MM.1S (cell line): ENCODE data around the gene CHCHD6.

Source experiments
- DNase-seq: peaks from one replicate; pipeline ENCODE4 v3.0.0-alpha.2; 2015
- H2AFZ ChIP-seq: fragments of 300-600 bp; sonication (generic); 2 replicates; pipeline ENCODE4 v1.6.0; 2016; ENCODE audit warnings: antibody characterized with exemption, low read length
- H3F3A ChIP-seq: fragments of 300-600 bp; sonication (generic); 2 replicates; pipeline ENCODE4 v1.6.1; 2016; ENCODE audit warnings: mild to moderate bottlenecking, antibody characterized with exemption, low read length, moderate library complexity, mixed read lengths; ENCODE audit not compliant: insufficient read depth
- H3K27ac ChIP-seq: fragments of 300-600 bp; sonication (generic); 2 replicates; pipeline ENCODE4 v1.5.1; 2016; ENCODE audit warnings: mild to moderate bottlenecking, low read length
- H3K27me3 ChIP-seq: fragments of 300-600 bp; sonication (generic); replicated peaks from 2 replicates; pipeline ENCODE4 v1.6.0; 2016; ENCODE audit warnings: low read length; ENCODE audit not compliant: insufficient read depth
- H3K36me3 ChIP-seq: fragments of 300-600 bp; sonication (generic); replicated peaks from 2 replicates; pipeline ENCODE4 v1.6.1; 2016; ENCODE audit warnings: mild to moderate bottlenecking, low read length, mixed read lengths; ENCODE audit not compliant: insufficient read depth
- H3K4me1 ChIP-seq: fragments of 300-600 bp; sonication (generic); 2 replicates; pipeline ENCODE4 v1.6.1; 2016; ENCODE audit warnings: low read length, mixed read lengths
- H3K4me2 ChIP-seq: fragments of 300-600 bp; sonication (generic); 2 replicates; pipeline ENCODE4 v1.6.0; 2016; ENCODE audit warnings: low read depth, low read length
- H3K4me3 ChIP-seq: fragments of 300-600 bp; sonication (generic); 2 replicates; pipeline ENCODE4 v1.5.1; 2016; ENCODE audit warnings: low read length, mixed read lengths
- H3K79me2 ChIP-seq: fragments of 300-600 bp; sonication (generic); 2 replicates; pipeline ENCODE4 v1.6.1; 2016; ENCODE audit warnings: mixed run types, low read length, mixed read lengths
- H3K9ac ChIP-seq: fragments of 300-600 bp; sonication (generic); 2 replicates; pipeline ENCODE4 v1.6.1; 2016; ENCODE audit warnings: low read length, mixed read lengths
- H3K9me2 ChIP-seq: fragments of 300-600 bp; sonication (generic); replicated peaks from 2 replicates; pipeline ENCODE4 v1.6.1; 2016; ENCODE audit warnings: mild to moderate bottlenecking, low read length, mixed read lengths; ENCODE audit not compliant: insufficient read depth
- H3K9me3 ChIP-seq: fragments of 300-600 bp; sonication (generic); replicated peaks from 2 replicates; pipeline ENCODE4 v1.6.1; 2016; ENCODE audit warnings: mild to moderate bottlenecking, low read length, mixed read lengths; ENCODE audit not compliant: insufficient read depth
- H4K20me1 ChIP-seq: fragments of 300-600 bp; sonication (generic); 2 replicates; pipeline ENCODE4 v1.6.1; 2016; ENCODE audit warnings: mild to moderate bottlenecking, low read length, moderate library complexity, mixed read lengths; ENCODE audit not compliant: insufficient read depth
- EZH2 ChIP-seq: fragments of 300-600 bp; sonication (generic); optimal IDR thresholded peaks from 2 replicates; pipeline ENCODE3; 2017; ENCODE audit warnings: low read depth, mild to moderate bottlenecking, antibody characterized with exemption, low read length, mixed read lengths
- EZH2phosphoT487 ChIP-seq: fragments of 300-600 bp; sonication (generic); IDR thresholded peaks from 2 replicates; pipeline ENCODE4 v1.6.1; 2018; ENCODE audit warnings: antibody characterized with exemption, low read length
- TF ChIP-seq, protein P1 (sequence below): fragments of 300-600 bp; sonication (generic); IDR thresholded peaks from 2 replicates; pipeline ENCODE4 v1.5.1; 2016; ENCODE audit warnings: antibody characterized with exemption, low read length, mixed read lengths

The CHCHD6 gene

DNA sequence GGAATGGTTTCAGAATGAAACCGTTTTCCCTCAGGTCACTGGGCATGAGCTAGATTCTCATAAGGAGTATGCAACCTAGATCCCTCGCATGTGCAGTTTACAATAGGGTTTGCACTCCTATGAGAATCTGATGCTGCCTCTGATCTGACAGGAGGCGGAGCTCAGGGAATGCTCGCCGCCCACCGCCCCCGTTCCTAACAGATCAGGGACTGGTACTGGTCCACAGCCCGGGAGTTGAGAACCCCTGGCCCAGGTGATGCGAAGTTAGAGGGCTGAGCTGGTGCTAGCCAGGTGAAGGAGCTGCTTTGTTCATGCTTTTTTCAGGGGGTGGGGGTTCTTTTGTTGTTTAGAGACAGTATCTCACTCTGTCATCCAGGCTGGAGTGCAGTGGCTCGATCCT, 263.3 kb downstream of the CHCHD6 start:
- Histone ChIP-seq H2AFZ (no peak overlapping the region), H3K9ac (no peak overlapping the region), H3F3A (no peaks in the 10 kb centered on the region), H3K4me1 (no peaks in the 10 kb centered on the region), H3K27me3 (no peaks in the 10 kb centered on the region), H3K9me2 (no peaks in the 10 kb centered on the region), H3K36me3 (no peaks in the 10 kb centered on the region), H3K4me2 (no peak overlapping the region), H3K79me2 (no peaks in the 10 kb centered on the region), H3K27ac (no peak overlapping the region), H3K4me3 (no peak overlapping the region), H4K20me1 (no peaks in the 10 kb centered on the region), H3K9me3 (no peaks in the 10 kb centered on the region)
- no peak for TF ChIP-seq EZH2phosphoT487
- TF ChIP-seq, protein P1, sequence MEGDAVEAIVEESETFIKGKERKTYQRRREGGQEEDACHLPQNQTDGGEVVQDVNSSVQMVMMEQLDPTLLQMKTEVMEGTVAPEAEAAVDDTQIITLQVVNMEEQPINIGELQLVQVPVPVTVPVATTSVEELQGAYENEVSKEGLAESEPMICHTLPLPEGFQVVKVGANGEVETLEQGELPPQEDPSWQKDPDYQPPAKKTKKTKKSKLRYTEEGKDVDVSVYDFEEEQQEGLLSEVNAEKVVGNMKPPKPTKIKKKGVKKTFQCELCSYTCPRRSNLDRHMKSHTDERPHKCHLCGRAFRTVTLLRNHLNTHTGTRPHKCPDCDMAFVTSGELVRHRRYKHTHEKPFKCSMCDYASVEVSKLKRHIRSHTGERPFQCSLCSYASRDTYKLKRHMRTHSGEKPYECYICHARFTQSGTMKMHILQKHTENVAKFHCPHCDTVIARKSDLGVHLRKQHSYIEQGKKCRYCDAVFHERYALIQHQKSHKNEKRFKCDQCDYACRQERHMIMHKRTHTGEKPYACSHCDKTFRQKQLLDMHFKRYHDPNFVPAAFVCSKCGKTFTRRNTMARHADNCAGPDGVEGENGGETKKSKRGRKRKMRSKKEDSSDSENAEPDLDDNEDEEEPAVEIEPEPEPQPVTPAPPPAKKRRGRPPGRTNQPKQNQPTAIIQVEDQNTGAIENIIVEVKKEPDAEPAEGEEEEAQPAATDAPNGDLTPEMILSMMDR = no peak
- no peak for TF ChIP-seq EZH2
- DNase-seq = no peak

DNA sequence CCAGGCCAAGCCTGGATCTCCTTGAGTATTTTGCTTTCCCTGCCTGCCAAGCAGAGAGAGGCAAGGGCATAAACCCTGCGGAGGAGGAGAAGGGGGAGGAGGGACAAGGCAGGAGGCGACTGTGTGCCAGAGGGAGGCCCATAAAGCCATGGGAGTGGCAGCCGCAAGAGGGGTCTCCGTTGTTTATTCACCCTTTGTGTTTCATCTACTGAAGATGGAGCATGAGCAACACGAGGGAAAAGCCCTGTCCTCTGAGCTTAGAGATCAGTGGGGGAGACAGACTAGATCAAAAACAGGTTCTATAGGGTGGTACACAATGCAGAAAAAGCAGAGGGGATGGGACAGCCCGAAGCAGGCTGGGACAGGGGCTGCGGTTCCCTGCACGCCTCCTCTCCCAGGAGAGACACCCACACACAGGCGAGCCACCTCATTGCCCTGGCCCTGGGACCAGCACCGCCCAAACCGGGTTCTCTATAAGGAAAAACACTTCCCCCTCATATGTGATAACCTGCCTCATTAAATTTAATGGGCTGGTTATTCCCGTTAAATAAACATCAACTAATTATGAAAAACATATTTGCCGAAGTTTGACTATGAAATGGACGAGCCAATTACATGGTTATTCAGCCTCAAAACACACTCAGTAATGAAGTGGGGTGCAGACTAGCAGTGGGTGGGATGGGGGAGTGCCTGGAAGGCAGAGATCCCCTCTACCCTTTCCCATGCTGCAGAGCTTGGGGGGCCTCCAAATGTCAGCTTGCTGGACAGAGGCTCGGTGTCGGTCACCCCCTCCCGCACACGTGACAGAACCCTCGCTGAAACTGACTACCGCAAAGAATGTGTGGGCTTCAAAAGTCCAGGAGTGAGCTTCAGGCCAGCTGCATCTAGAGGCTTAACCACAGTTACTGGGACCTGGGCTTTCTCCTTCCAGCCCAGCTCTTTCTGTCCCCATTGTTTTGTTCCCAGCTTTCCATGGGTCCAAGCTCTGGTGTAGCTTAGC, 264.7 kb downstream of the CHCHD6 start:
- Histone ChIP-seq H3K9me3 (no peaks in the 10 kb centered on the region), H4K20me1 (no peaks in the 10 kb centered on the region), H3K27me3 (no peaks in the 10 kb centered on the region), H3K36me3 (no peaks in the 10 kb centered on the region), H3K4me1 (no peaks in the 10 kb centered on the region), H3K9me2 (no peaks in the 10 kb centered on the region), H3K4me3 (no peak overlapping the region), H3K4me2 (no peak overlapping the region), H3K27ac (no peak overlapping the region), H3F3A (no peaks in the 10 kb centered on the region), H3K79me2 (no peaks in the 10 kb centered on the region), H3K9ac (no peak overlapping the region), H2AFZ (no peak overlapping the region)
- TF ChIP-seq EZH2phosphoT487 = no peak
- no peak for TF ChIP-seq EZH2
- TF ChIP-seq, protein P1 = no peak
- no peak for DNase-seq

DNA sequence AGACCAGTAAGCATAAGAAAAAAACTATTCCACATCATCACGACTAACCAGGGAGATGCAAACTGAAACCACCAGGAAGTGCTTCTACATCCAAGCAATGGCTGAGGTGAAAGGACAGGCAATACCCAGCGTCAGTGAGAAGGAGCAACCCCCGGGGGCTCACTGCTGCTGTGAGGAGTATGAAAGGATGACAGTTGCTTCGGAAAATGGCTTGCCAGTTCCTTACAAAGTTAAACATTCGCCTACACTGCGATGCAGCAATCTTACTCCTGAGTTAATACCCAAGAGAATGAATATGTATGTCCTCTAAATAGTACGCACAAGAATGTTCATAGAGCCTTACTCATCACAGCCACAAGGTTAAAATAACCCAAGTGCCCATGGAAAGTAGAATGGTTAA, 265.5 kb downstream of the CHCHD6 start:
- no peaks in the 10 kb centered on the region for H3K9me3 ChIP-seq
- TF ChIP-seq, protein P1 = no peak
- TF ChIP-seq EZH2 (no peak), EZH2phosphoT487 (no peak)
- H3K36me3 ChIP-seq = no peaks in the 10 kb centered on the region
- H3K9ac ChIP-seq = no peak overlapping the region
- no peaks in the 10 kb centered on the region for H3F3A ChIP-seq
- H3K4me3 ChIP-seq = no peak overlapping the region
- H3K9me2 ChIP-seq = no peaks in the 10 kb centered on the region
- H3K79me2 ChIP-seq = no peaks in the 10 kb centered on the region
- no peaks in the 10 kb centered on the region for H4K20me1 ChIP-seq
- H3K27me3 ChIP-seq = no peaks in the 10 kb centered on the region
- no peak overlapping the region for H3K27ac ChIP-seq
- H2AFZ ChIP-seq = no peak overlapping the region
- no peaks in the 10 kb centered on the region for H3K4me1 ChIP-seq
- no peak for DNase-seq
- H3K4me2 ChIP-seq = no peak overlapping the region
